HepG2 (cell line): ENCODE results near the gene NLRP6.

Experiments
- BRCA1 ChIP-seq: sonication (generic); formaldehyde crosslinking; IDR thresholded peaks from 2 replicates; pipeline ENCODE4 v1.4.0; 2020; ENCODE audit warnings: missing genetic modification reagents
- CTCF ChIP-seq: sonication (generic); formaldehyde crosslinking; IDR thresholded peaks from 2 replicates; pipeline ENCODE4 v1.5.0; 2020; ENCODE audit warnings: mild to moderate bottlenecking, missing genetic modification reagents, moderate library complexity
- IRX3 ChIP-seq: sonication (generic); formaldehyde crosslinking; IDR thresholded peaks from 2 replicates; pipeline ENCODE4 v1.8.1; 2023; ENCODE audit warnings: mild to moderate bottlenecking, low read depth, missing genetic modification reagents, borderline replicate concordance
- MXI1 ChIP-seq: IDR thresholded peaks from 3 replicates; pipeline ENCODE4 v1.6.1; 2012; ENCODE audit warnings: low read depth, low read length, inconsistent platforms, borderline replicate concordance
- RAD21 ChIP-seq: fragments of 450-650 bp; formaldehyde crosslinking; IDR thresholded peaks from 2 replicates; pipeline ENCODE4 v1.5.0; 2020; ENCODE audit warnings: mild to moderate bottlenecking
- RXRA ChIP-seq: sonication (generic); formaldehyde crosslinking; IDR thresholded peaks from 2 replicates; pipeline ENCODE4 v1.5.1; 2020; ENCODE audit warnings: missing genetic modification reagents
- SRSF9 ChIP-seq: fragments of 200-400 bp; formaldehyde crosslinking; IDR thresholded peaks from 2 replicates; pipeline ENCODE4 v1.6.1; 2018; ENCODE audit warnings: borderline replicate concordance, mild to moderate bottlenecking, low read depth, low read length; ENCODE audit not compliant: insufficient read depth, poor library complexity, severe bottlenecking
- ZC3H4 ChIP-seq: sonication (generic); formaldehyde crosslinking; IDR thresholded peaks from 2 replicates; pipeline ENCODE4 v1.4.0; 2020; ENCODE audit warnings: missing genetic modification reagents, borderline replicate concordance
- ZFP36 ChIP-seq: fragments of 150-350 bp; IDR thresholded peaks from 2 replicates; pipeline ENCODE4 v1.6.1; 2018; ENCODE audit warnings: borderline replicate concordance, low read length, low read depth; ENCODE audit not compliant: partially characterized antibody
- ZNF577 ChIP-seq: sonication (generic); formaldehyde crosslinking; IDR thresholded peaks from 2 replicates; pipeline ENCODE4 v1.4.0; 2020; ENCODE audit warnings: mild to moderate bottlenecking, low read depth, missing genetic modification reagents, borderline replicate concordance
- ZSCAN25 ChIP-seq: sonication (generic); formaldehyde crosslinking; IDR thresholded peaks from 2 replicates; pipeline ENCODE4 v1.8.0; 2022; ENCODE audit warnings: mild to moderate bottlenecking, missing genetic modification reagents

GRCh38 chr11:306645-307371 is 28.6 kb downstream of the NLRP6 start:
- TF ChIP-seq ZC3H4 (CRISPR knock-in tag) (no peak), ZNF577 (CRISPR knock-in tag) (no peak), MXI1 (no peak), ZFP36 (no peak), RAD21 (no peak), RXRA (no peak), SRSF9 (no peak), IRX3 (CRISPR knock-in tag) (no peak), BRCA1 (CRISPR knock-in tag) (no peak), CTCF (CRISPR knock-in tag) (0 out of 2 replicates have a peak, but pooled peaks have one; percentile 2), ZSCAN25 (CRISPR knock-in tag) (no peak)
